NT2/D1 (cell line): ENCODE data around the gene LMX1B.

Experiments used
- DNase-seq: peaks from one replicate; pipeline ENCODE4 v3.0.0-alpha.2; 2011; ENCODE audit warnings: low read depth, low spot score
- H3K27me3 ChIP-seq: 2 replicates; pipeline ENCODE4 v1.6.0; 2011; ENCODE audit warnings: mild to moderate bottlenecking; ENCODE audit not compliant: insufficient read length, insufficient read depth
- H3K36me3 ChIP-seq: 2 replicates; pipeline ENCODE4 v1.6.1; 2011; ENCODE audit warnings: mild to moderate bottlenecking, low read length, mixed read lengths; ENCODE audit not compliant: insufficient read depth, insufficient read length
- H3K4me1 ChIP-seq: 2 replicates; pipeline ENCODE4 v1.5.1; 2011; ENCODE audit not compliant: insufficient read depth, insufficient read length
- H3K4me3 ChIP-seq: 2 replicates; pipeline ENCODE4 v1.5.1; 2011; ENCODE audit warnings: low read depth; ENCODE audit not compliant: insufficient read length
- H3K9ac ChIP-seq: 2 replicates; pipeline ENCODE4 v1.6.0; 2011; ENCODE audit warnings: low read depth; ENCODE audit not compliant: insufficient read length
- H3K9me3 ChIP-seq: 2 replicates; pipeline ENCODE4 v1.5.1; 2011; ENCODE audit warnings: mild to moderate bottlenecking, low read length; ENCODE audit not compliant: insufficient read depth
- SUZ12 ChIP-seq: IDR thresholded peaks from 2 replicates; pipeline ENCODE4 v1.6.1; 2011; ENCODE audit not compliant: insufficient read length, insufficient read depth; ENCODE audit errors: extremely low read depth
- YY1 ChIP-seq: IDR thresholded peaks from 2 replicates; pipeline ENCODE4 v1.6.1; 2011; ENCODE audit not compliant: insufficient read length, insufficient read depth
- ZNF274 ChIP-seq: IDR thresholded peaks from 2 replicates; pipeline ENCODE4 v1.6.1; 2011; ENCODE audit warnings: mild to moderate bottlenecking, low read depth, low read length

Gene LMX1B

DNA sequence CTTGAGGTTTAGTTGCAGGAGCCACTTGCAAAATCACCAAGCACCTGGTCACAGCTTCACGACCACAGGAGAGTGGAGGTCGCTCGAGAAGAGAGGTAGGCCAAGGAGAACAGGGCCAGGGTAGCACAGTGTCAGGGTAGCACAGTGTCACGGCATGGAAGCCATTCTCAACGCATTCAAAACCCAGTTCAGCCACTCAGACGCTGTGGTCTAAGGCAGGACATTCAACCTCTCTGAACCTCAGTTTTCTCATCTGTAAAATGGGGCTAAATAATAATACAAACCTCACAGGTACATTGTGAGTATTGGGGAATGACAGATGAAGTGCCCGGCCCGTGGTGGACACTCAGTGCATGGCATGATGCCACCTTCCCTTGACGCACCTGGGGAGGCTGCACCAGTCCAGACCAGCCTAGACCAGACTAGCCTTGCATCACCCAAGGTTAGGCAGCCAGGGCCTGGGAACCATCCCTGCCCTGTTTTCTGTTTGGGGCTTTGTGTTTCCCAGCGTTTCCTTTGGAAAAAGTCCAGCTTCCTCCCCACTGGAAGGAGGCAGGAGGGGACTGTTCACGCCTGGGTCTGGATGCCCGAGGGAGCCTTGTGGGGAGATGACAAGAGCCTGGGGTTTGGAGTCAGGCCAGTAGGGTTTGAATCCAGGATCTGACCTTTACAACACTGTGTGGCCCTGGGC is 7.8 kb upstream of the LMX1B start:
- no peak overlapping the region for H3K9ac ChIP-seq
- no peaks in the 10 kb centered on the region for H3K36me3 ChIP-seq
- no peaks in the 10 kb centered on the region for H3K9me3 ChIP-seq
- peaks cover 62% of the 10 kb centered on the region for H3K27me3 ChIP-seq
- no peak overlapping the region for H3K4me3 ChIP-seq
- DNase-seq = no peak
- H3K4me1 ChIP-seq = peaks cover 3% of the 10 kb centered on the region
- TF ChIP-seq YY1 (no peak), SUZ12 (no peak), ZNF274 (no peak)

DNA sequence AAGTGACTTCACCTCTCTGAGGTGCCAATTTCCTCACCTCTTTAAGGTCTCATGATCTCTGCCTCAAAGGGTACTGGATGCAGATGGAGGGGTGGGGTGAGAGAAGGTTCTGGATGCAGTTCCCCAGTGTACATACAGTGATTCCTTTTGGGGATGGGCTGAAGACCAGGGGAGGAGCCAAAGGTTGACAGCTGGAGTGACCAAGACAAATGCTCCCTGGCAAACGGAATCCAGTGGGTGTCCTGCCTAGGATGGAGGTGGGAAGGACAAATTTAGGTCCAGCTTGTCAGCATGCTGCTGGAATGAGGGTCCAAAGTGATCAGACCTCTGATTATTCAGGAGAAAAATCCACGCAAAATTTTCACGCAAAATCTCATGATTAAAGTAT is 7.3 kb upstream of the LMX1B start:
- H3K4me1 ChIP-seq = peaks cover 5% of the 10 kb centered on the region
- DNase-seq = no peak
- H3K36me3 ChIP-seq = no peaks in the 10 kb centered on the region
- H3K9me3 ChIP-seq = no peaks in the 10 kb centered on the region
- H3K27me3 ChIP-seq = peaks cover 68% of the 10 kb centered on the region
- TF ChIP-seq YY1 (no peak), SUZ12 (no peak), ZNF274 (no peak)
- H3K4me3 ChIP-seq = no peak overlapping the region
- H3K9ac ChIP-seq = no peak overlapping the region

DNA sequence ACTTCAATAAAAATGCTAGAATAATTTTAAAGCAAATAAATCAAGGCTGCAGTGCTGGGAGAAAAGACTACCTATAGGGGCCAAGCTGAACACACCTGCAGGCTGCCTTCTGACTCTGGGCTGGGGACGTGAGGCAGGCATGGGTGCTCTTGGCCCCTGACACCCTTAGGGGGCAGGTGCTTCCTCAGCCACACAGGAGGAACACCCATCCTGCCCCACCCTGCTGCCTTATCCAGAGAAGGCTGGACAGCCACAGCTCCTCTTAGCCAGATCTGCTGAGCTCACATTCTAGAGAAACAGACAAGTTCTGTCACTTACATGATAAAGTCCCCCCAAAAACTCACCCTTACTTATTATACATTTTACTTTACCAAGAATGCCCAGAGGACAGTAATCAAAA is 6.6 kb upstream of the LMX1B start:
- H3K4me1 ChIP-seq = peaks cover 7% of the 10 kb centered on the region
- TF ChIP-seq ZNF274 = no peak
- no peak for TF ChIP-seq SUZ12
- no peak for TF ChIP-seq YY1
- H3K9me3 ChIP-seq = no peaks in the 10 kb centered on the region
- H3K36me3 ChIP-seq = no peaks in the 10 kb centered on the region
- H3K27me3 ChIP-seq = peaks cover 74% of the 10 kb centered on the region
- no peak for DNase-seq
- H3K9ac ChIP-seq = no peak overlapping the region
- H3K4me3 ChIP-seq = no peak overlapping the region

DNA sequence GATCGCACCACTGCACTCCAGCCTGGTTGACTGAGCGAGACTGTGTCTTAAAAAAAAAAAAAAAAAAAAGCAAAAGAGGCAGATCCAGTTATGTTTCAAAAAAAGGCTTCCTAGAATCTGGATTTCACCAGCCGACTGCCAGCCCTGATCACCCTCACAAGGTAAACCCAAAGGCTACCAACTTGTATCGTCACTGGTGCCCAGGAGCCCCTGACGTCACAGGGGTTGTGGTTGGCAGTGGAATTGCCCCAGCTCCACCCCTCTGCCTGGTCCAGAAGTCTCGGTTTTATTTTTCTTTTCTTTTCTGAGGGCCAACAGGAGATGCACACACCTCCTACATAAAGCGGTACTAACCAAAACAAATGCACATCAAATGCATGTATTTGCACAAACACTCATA is 6.0 kb upstream of the LMX1B start:
- no peaks in the 10 kb centered on the region for H3K36me3 ChIP-seq
- no peak for DNase-seq
- no peak for TF ChIP-seq YY1
- TF ChIP-seq ZNF274 = no peak
- no peak for TF ChIP-seq SUZ12
- H3K9me3 ChIP-seq = no peaks in the 10 kb centered on the region
- H3K27me3 ChIP-seq = peaks cover 80% of the 10 kb centered on the region
- H3K4me1 ChIP-seq = peaks cover 11% of the 10 kb centered on the region
- no peak overlapping the region for H3K4me3 ChIP-seq
- H3K9ac ChIP-seq = no peak overlapping the region

DNA sequence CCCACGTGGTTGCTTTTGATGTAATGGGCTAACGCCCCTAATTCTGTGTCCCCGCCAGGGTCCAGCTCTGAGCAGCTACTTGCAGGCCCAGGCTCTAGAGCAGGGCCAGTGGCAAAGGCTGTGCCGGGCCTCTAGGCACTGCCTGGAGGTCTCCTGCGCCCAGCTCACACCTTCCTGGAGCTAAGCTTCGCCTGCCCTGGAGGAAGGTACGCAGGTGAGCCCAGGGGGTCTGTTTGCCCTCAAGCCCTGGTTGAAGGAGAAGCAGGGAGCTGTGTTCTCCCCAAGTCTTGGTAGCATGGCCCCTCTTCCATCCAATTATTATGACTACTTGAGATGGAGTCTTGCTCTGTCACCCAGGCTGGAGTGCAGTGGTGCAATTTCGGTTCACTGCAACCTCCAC is 5.2 kb upstream of the LMX1B start:
- Histone ChIP-seq H3K27me3 (peaks cover 88% of the 10 kb centered on the region), H3K36me3 (no peaks in the 10 kb centered on the region), H3K9me3 (no peaks in the 10 kb centered on the region), H3K4me3 (no peak overlapping the region), H3K4me1 (peaks cover 12% of the 10 kb centered on the region), H3K9ac (no peak overlapping the region)
- TF ChIP-seq ZNF274 = no peak
- TF ChIP-seq YY1 = no peak
- TF ChIP-seq SUZ12 = no peak
- no peak for DNase-seq

DNA sequence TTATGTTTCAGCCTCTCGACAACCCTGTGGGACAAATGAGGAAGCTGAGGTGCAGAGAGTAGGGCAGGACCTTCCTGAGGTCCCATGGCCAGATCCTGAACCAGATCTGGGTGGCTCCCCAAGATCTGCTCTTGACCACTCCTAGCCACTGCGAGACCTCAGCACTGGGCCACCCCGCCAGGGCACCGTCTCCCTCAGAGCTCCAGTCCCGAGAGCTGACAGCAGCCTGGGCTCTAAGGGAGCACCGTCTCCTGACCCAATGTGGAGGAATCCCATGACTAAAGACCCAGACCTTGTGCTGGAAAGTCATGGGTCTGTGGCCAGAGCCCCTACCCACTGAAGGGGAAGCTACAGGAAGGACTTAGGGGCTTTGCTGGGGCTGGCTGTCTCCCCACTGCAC is 4.5 kb upstream of the LMX1B start:
- Histone ChIP-seq H3K9me3 (no peaks in the 10 kb centered on the region), H3K27me3 (peaks cover 82% of the 10 kb centered on the region), H3K4me3 (no peak overlapping the region), H3K36me3 (no peaks in the 10 kb centered on the region), H3K9ac (no peak overlapping the region), H3K4me1 (peaks cover 12% of the 10 kb centered on the region)
- TF ChIP-seq ZNF274 (no peak), SUZ12 (no peak), YY1 (no peak)
- DNase-seq = no peak

DNA sequence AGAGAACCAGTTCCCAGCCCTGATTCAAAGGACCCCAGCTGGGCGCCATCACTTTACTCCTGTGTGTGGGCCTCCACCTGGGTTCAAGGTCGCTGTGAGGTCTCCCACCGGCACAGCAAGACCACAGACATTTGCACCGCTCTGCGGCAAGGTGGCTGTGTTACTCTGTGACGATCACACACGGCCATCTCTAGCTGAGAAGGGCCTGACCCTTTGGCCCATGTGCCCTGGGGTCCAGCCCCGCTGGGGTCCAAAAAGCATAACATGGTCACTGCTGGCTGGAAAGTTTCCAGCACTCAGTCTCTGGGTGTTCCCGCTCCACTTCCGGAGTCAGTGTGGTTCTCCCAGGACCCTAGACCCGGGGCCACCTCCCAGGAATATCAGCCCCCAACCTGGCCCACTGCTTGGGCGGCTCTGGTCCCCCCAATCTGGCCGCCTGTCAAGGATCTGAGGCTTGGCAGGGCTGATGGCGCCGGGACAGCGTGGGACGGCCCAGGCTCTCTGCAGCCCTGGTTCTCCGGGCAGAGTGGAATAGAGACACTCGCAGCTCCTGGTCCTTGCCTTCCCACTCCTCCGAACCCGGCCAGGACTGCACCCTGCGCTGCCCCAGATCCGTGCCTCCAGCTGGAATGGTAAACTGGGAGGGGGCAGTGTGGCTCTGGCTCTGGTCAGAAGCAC is 3.9 kb upstream of the LMX1B start:
- no peaks in the 10 kb centered on the region for H3K36me3 ChIP-seq
- H3K9ac ChIP-seq = no peak overlapping the region
- DNase-seq = no peak
- TF ChIP-seq YY1 = no peak
- no peak for TF ChIP-seq SUZ12
- TF ChIP-seq ZNF274 = no peak
- H3K9me3 ChIP-seq = no peaks in the 10 kb centered on the region
- H3K4me1 ChIP-seq = peaks cover 17% of the 10 kb centered on the region
- H3K27me3 ChIP-seq = peaks cover 87% of the 10 kb centered on the region
- no peak overlapping the region for H3K4me3 ChIP-seq

DNA sequence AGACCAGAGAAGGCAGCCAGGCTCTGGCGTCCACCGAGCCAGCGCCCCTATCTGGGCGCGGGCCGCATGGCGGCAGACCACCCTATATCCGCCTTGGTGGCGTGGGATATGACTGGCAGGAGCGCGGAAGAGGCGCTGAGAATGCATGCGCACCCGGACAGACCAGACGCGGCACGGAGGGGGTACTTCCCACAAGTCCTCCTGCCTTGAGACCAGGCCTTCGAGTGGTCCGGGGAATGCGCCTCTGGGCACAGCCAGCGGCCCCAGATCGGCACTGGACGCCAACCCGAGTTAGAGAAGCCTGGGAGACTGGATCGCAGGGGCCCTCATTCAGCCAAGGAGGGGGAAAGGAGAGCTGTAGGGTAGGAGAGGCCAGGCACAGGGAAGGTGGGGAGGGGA is 2.5 kb upstream of the LMX1B start:
- TF ChIP-seq SUZ12 (no peak), ZNF274 (no peak), YY1 (no peak)
- Histone ChIP-seq H3K4me3 (peak overlapping the region; percentile 41), H3K27me3 (peaks cover 94% of the 10 kb centered on the region)

More for the DNA sequence above, 2.5 kb upstream of the LMX1B start:
- DNase-seq = no peak
- Histone ChIP-seq H3K9ac (peak overlapping the region; percentile 64), H3K9me3 (no peaks in the 10 kb centered on the region), H3K36me3 (no peaks in the 10 kb centered on the region), H3K4me1 (peaks cover 21% of the 10 kb centered on the region)
